T-helper 1 cell treated with Interleukin-12 subunit alpha and Interleukin-12 subunit beta and Interleukin-4 antibody, amounts not matched to agents 30 ng/mL and 1 ng/mL, for 36 hours (primary cell): Measurements from ENCODE around the gene SLC29A4. TPM values are rescaled to one million over a fixed set of nuclear protein-coding genes. Genes with fewer than 3 reads are reported as not detected.
"Not testable (repeated sequence)": the region's sequence is repeated elsewhere in the genome, so short reads cannot be mapped to it uniquely, and the experiment has no call there.

Experiments used
- intact Hi-C: fragments of 100-400 bp; cut with micrococcal nuclease; formaldehyde crosslinking; loops from one replicate; pipeline ENCODE4 v1.15.1; 2024
- total RNA-seq: library from RNA; stranded (reverse); gene quantifications from 2 replicates; pipeline ENCODE4 v1.2.3, GENCODE V29; 2022

SLC29A4 gene
- total RNA-seq, 1 donor from 2014 or later: 0.12 TPM

GRCh38 chr7:5320802-5321396 is 38.2 kb downstream of the SLC29A4 start:
- intact Hi-C loops: no loop called here

- intact Hi-C loops: no loop called here
These were observed 40.1 kb downstream of the SLC29A4 start for GRCh38 chr7:5322621-5323410.

GRCh38 chr7:5323800-5324781 is 41.3 kb downstream of the SLC29A4 start:
- intact Hi-C loops: not testable (repeated sequence)

GRCh38 chr7:5324961-5325360 is 42.2 kb downstream of the SLC29A4 start:
- intact Hi-C loops: no loop called here

- intact Hi-C loops: loop anchor here (2.0 to 5.0 kb wide), 2 partner anchors 33 to 67 kb away; no protein-coding TSS in a partner anchor
These were observed 47.5 kb downstream of the SLC29A4 start for GRCh38 chr7:5330288-5330687.

- intact Hi-C loops: loop anchor here (5.0 kb wide), 1 partner anchor 35 kb away; no protein-coding TSS in a partner anchor
These were observed 49.8 kb downstream of the SLC29A4 start for GRCh38 chr7:5332579-5332978.

GRCh38 chr7:5333121-5334045 is 50.6 kb downstream of the SLC29A4 start:
- intact Hi-C loops: loop anchor here (5.0 kb wide), 1 partner anchor 36 kb away; no protein-coding TSS in a partner anchor

- intact Hi-C loops: loop anchor here (5.0 kb wide), 1 partner anchor 37 kb away; no protein-coding TSS in a partner anchor
These were observed 51.9 kb downstream of the SLC29A4 start for GRCh38 chr7:5334671-5335070.

- intact Hi-C loops: no loop called here
These were observed 54.3 kb downstream of the SLC29A4 start for GRCh38 chr7:5337047-5337446.

GRCh38 chr7:5339955-5340354 is 57.2 kb downstream of the SLC29A4 start:
- intact Hi-C loops: no loop called here

- intact Hi-C loops: no loop called here
These were observed 59.9 kb downstream of the SLC29A4 start for GRCh38 chr7:5342631-5343030.

- intact Hi-C loops: no loop called here
These were observed 61.1 kb downstream of the SLC29A4 start for GRCh38 chr7:5343884-5344283.

- intact Hi-C loops: no loop called here
These were observed 61.6 kb downstream of the SLC29A4 start for GRCh38 chr7:5344342-5344741.

GRCh38 chr7:5345171-5345570 is 62.4 kb downstream of the SLC29A4 start:
- intact Hi-C loops: no loop called here

- intact Hi-C loops: no loop called here
These were observed 62.9 kb downstream of the SLC29A4 start for GRCh38 chr7:5345671-5346070.

GRCh38 chr7:5348134-5349004 is 65.6 kb downstream of the SLC29A4 start:
- intact Hi-C loops: no loop called here

GRCh38 chr7:5349005-5349380 is 66.2 kb downstream of the SLC29A4 start:
- intact Hi-C loops: no loop called here

GRCh38 chr7:5349437-5350173 is 66.9 kb downstream of the SLC29A4 start:
- intact Hi-C loops: no loop called here

GRCh38 chr7:5350174-5350463 is 67.4 kb downstream of the SLC29A4 start:
- intact Hi-C loops: no loop called here
